GM19035 (cell line): ENCODE data around the gene IRF2BPL.
A peak's percentile ranks its signal among the peaks of the same experiment; 100 is the strongest.

Experiments
- ATAC-seq: cut with Tn5 transposase; IDR thresholded peaks from one replicate; pipeline ENCODE4 v1.9.1; 2021; ENCODE audit not compliant: unreplicated experiment

The IRF2BPL gene

DNA sequence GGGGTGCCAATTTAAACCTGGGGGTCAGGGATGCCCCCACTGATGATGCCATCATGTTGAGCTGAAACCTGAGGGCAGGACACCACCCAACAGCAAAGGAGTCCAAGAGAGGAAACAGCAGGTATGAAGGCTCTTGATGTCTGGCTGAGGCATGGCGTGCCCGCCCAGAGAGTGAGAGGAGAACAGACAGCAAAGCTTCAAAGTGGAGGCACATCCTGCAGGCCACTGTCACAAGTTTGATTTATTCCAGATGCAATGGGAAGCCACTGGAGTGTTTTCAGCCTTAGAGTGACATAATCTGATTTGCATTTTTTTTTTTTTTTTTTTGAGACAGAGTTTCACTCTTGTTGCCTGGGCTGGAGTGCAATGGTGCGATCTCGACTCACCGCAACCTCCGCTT is 34.8 kb downstream of the IRF2BPL start:
- no peak for ATAC-seq

DNA sequence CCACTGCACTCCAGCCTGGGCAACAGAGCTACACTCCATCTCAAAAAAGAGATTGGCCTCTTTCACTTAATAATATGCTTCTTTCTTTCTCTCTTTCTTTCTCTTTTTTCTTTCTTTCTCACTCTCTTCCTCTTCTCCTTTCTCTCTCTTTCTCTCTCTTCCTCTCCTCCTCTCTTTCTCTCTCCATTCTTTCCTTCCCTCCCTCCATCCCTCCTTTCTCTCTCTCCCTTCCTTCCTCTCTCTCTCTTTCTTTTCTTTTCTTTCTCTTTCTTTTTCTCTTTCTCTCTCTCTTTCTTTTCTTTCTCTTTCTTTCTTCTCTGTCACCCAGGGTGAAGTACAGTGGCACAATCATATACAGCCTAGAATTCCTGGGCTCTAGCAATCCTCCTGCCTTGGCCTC is 38.4 kb downstream of the IRF2BPL start:
- no peak for ATAC-seq

DNA sequence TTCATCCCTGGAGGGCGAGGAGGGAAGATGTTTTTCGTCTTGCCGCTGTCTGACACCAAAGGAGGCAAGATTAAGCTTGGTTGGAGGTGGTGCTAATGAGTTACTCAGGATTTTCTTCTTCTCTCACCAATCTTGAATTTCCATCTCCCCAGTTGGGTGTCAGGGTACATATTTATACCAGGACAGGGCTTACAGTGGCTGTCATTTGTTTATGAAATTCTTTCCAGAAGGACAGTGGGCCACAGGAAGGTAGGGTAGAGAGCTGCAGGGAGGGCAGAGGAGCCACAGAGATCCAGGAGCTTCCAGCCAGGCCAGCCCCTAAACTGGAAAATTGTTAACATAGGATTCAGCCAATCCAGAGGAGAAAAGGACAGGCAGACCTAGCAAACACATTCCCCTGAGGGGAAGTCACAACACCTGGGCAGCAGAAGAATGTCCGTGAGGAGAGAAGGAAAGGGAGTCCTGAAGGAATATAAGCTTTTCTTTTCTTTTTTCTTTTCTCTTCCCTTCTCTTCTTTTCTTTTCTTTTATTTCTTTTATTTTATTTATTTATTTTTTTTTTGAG is 40.5 kb downstream of the IRF2BPL start:
- ATAC-seq: no peak

DNA sequence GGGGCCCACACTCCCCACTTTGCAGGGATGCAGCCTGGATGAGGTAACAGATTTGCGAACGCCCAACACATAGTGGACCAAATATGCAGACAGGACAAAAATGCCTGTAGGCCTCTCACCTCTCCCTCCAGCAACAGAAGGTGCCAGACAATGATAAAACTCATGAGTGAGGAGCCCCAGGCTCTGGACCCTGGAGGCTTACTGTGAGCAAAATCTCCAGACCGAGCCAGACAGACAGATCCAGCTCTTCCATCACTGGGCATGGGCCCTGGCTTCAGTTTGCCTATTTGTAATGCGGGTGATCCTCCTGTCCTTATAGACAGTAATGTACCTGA is 42.3 kb downstream of the IRF2BPL start:
- ATAC-seq: no peak

DNA sequence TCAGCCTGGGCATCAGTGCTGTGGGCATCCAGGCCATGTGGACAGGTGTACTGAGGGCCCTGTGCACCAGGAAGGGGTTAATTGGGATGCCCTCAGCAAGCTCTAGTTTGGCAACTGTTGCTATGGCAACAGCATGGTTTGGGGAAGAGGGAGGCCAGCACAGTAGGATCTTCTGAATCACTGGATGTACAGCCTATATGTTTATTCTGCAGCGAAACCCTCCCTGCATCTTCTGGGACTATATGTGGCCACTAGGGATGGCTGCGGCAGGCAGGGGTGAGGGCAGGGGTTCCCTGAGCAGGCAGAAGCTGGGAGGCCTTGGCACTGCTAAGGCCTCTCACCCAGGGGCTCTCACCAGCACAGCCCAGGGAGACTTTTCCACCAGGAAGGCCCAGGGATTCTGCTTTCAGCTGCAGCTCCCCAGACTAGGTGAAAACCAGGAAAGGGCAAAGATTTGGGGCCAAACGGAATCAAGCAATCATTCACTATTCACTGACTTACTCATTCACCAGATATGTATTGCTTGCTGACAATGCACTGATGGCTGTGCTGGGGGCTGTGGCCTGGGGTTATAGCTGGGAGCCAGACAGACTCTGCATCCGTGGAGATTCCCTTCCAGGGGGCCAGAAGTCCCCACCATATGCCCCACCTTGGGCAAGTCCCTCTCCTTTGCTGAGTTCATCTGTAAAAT is 42.8 kb downstream of the IRF2BPL start:
- no peak for ATAC-seq

DNA sequence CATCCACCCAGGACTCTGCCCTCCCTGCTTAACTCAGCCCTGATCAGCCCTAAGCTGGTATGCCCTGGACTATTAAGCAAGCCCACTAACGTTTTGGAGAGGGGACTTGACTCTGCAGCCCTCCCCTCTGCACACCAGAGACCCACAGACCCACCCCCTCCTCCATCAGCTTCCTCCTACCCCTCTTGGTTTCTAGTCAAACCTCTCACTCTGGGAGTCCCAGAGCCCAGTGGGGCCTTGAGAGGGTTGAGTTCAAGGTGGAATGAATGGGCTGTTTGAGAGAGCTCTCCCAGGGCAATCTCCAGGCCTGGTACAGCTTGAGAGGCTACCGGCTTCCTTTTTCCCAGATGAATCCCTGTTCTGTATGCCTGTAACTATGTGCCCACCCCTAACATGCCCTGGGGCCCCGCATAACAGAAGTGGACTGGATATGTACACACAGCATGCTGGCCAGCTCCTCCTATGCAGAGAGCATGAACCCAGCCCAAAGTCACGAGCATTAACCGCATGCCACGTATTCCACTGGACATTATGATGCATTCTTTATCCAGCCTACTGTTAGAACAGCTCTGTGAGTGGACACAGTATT is 43.6 kb downstream of the IRF2BPL start:
- ATAC-seq: no peak

DNA sequence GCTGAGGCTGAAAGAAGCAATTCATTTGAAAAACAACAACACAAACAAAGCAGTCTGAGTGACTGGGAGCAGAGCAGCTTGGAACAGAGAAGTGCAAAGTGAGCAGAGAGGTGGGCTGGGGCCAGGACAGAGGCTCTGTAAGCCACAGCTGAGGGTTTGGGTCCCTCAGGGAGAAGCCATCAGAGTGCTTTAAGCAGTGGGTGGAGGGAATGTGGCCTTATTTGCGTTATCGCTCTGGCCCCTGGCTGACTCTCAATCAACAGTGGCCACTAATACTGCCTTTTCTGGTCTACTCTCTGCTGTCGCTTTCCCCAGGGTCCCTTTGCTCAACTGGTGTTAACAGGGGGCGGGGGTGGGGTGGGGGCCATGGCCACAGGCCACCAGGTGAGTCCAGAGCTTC is 44.2 kb downstream of the IRF2BPL start:
- ATAC-seq: no peak

DNA sequence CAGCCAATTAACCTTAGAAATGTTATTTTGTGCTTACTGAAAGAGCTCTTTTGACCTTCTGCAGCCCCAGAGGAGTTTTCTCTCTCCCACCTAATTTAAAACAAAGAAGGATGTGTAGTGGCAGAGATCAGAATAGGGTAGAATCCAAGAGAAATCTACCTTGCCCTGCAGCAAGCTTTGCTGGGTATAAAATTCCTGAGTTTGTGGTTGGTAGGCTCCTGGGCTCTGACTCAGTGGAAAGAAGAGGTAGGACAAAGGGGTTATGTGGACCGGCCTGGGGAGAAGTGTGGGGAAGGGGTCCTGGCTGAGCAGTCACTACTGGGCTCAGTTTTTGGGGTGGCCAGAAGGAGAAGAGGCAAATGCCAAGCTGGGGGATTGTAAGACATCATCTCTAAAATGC is 46.8 kb downstream of the IRF2BPL start:
- no peak for ATAC-seq

DNA sequence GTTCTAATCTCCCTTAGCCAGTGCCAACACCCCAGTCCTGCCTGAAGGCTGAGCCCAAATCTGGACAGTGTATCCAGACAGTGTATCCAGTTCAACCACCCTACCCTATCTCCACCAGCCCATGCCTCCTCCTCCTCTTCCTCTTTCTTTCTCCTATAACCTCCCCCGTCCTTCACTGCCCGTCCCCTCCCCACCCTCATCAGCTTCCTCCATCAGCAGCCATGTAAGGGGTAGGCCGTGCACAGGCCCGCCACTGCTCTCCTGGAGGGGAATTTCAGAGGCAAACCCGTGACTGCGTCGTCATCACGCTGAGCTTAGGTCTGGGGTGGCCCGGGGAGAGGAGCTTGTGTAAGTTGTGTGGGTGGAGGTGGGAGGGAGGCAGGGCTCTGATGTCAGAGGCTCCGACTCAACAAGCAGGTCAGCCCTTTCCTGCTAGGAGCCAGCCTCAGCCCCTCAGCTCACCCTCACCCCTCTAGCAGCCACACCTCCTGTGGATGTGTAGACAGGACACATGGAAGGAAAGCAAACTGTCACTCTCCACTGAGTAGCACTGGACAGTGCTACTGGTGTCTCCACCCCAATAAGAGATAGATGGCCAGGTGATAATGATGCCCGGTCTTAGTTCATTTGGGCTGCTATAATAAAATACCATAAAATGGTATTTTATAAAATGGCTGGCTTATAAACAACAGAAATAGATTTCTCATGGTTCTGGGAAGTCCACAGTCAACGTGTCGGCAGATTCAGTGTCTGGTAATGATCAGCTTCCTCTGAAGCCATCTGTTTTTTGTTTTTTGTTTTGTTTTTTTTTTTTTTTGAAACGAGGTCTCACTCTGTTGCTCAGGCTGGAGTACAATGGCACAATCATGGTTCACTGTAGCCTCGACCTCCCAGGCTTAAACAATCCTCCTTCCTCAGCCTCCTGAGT is 50.5 kb downstream of the IRF2BPL start:
- ATAC-seq: peak; percentile 95

DNA sequence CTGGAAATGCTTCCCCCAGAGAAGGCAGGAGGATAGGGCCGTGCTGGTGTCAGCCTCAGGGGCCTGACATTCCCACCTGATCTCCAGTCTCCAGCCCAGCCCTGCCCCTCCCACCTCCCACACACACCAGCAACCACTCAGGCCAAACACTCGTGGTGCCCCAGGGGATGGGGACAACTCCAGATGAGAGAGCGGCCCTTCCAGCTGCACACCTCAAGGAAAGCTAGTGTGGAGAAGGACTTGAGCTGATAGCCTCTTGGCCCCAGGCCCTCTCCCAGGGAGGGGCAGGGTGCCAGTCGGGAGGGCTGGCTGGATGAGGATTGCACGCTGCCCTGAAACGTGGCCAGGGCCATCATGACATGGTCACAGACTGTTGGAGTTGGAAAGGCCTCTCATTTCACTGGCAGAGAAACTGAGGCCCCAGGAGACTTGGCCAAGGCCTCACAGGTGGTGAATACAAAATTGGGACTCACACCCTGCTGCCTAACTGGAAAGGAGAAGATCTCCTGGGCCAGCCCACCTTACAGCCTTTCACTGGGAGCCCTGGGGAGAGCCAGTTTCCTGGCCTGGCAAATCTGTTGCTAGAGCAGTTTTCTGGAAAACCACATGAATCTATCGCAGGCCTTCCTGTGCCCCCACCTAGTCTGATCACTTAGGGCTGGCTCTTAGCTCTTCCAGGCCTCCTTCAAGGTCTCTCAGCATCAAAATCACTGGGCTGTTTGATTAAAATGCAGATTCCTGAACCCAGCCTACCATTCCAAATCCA is 52.1 kb downstream of the IRF2BPL start:
- ATAC-seq: no peak

DNA sequence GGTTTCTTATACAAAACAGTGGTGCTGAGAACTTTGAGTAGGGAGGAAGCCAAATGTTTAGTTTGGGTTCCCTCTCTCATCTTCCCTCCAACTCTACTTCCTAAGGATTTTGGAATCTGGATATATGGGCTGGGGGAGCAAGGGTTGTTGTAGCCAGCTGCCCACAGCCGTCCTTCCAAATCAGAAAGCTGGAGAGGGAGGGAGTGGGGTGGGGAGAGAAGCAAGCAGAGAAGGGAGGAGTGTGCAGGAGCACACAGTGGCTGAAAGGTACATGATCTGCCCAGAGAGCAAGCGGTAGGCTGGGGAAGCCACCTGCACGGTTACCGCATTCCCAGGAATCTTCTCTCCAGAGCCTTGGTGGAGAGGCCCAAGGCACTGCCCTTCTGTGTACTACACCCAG is 52.7 kb downstream of the IRF2BPL start:
- ATAC-seq: no peak

DNA sequence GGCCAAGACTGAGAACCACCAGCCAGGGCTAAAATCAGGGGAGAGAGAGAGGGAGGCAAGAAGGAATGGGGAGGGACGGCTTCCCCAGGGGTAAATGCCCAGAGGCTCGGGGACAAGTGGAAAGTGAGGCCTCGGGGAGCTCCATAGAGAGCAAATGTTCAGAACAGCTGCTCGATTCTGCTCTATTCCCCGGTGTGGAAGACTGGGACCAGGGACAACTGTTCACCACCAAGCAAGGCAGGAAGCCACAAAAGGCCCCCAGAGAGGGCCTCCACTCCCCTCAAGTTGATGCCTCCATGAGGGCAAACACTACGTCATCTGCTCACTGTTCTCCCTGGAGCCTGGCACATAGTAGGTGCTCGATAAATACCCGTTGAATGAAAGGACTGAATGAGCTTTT is 53.5 kb downstream of the IRF2BPL start:
- no peak for ATAC-seq
